Brain microvascular endothelial cell (primary cell): ENCODE measurements around the gene PRAMEF12.

ENCODE experiments used
- DNase-seq: peaks from one replicate; pipeline ENCODE4 v3.0.0-alpha.2; 2020
- H3K27ac ChIP-seq: fragments of 250-450 bp; sonication (Bioruptor Pico); 2 replicates; pipeline ENCODE4 v1.5.1; 2020; ENCODE audit warnings: mild to moderate bottlenecking, moderate library complexity
- H3K27me3 ChIP-seq: fragments of 250-450 bp; sonication (Bioruptor Pico); replicated peaks from 2 replicates; pipeline ENCODE4 v1.5.1; 2020; ENCODE audit warnings: mild to moderate bottlenecking
- H3K36me3 ChIP-seq: fragments of 250-450 bp; sonication (Bioruptor Pico); replicated peaks from 2 replicates; pipeline ENCODE4 v1.5.1; 2020; ENCODE audit warnings: mild to moderate bottlenecking
- H3K4me3 ChIP-seq: 2 replicates; pipeline ENCODE4 v1.5.1; 2011; ENCODE audit warnings: low read depth, mild to moderate bottlenecking, control low read depth, low read length, moderate library complexity
- CTCF ChIP-seq: IDR thresholded peaks from 2 replicates; pipeline ENCODE4 v1.5.1; 2011; ENCODE audit warnings: low read depth, mild to moderate bottlenecking, moderate library complexity, low read length, control low read depth, inconsistent platforms; ENCODE audit errors: missing control alignments
- in situ Hi-C: cut with HindIII; loops from 2 replicates; pipeline ENCODE4 v1.10.0; 2017; ENCODE audit warnings: low sequenced_read_pairs, low pct_ligation_motif_present

PRAMEF12 gene

GRCh38 chr1:12762766-12763165 is 10.8 kb upstream of the PRAMEF12 start:
- in situ Hi-C loops = no loop called here
- H3K36me3 ChIP-seq = no peaks in the 10 kb centered on the region
- no peak overlapping the region for H3K27ac ChIP-seq
- TF ChIP-seq CTCF = no peak
- no peak overlapping the region for H3K4me3 ChIP-seq
- H3K27me3 ChIP-seq = no peaks in the 10 kb centered on the region
- DNase-seq = no peak

DNA sequence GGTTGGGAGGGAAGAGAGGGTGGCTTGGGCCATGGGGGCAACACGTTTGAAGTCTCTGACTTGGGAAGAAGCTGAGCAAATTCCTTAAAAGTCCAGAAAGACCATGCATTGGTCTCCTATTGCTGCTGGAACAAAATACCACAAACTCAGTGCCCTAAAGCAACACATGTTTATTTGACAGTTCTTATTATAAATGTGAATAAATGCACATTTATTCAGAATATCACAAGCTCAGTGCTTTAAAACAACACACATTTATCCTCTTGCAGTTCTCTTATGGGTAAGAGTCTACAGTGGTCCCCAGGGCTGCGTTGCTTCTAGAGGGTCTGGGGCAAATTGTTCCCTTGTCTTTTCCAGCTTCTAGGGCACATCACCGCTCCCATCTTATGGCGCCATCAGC is 10.1 kb upstream of the PRAMEF12 start:
- Histone ChIP-seq H3K27me3 (no peaks in the 10 kb centered on the region), H3K36me3 (no peaks in the 10 kb centered on the region), H3K4me3 (no peak overlapping the region), H3K27ac (no peak overlapping the region)
- TF ChIP-seq CTCF = no peak
- no peak for DNase-seq
- in situ Hi-C loops = no loop called here

- in situ Hi-C loops = no loop called here
- no peaks in the 10 kb centered on the region for H3K27me3 ChIP-seq
- no peak for TF ChIP-seq CTCF
These were observed 9.5 kb upstream of the PRAMEF12 start for GRCh38 chr1:12764016-12764415.

DNA sequence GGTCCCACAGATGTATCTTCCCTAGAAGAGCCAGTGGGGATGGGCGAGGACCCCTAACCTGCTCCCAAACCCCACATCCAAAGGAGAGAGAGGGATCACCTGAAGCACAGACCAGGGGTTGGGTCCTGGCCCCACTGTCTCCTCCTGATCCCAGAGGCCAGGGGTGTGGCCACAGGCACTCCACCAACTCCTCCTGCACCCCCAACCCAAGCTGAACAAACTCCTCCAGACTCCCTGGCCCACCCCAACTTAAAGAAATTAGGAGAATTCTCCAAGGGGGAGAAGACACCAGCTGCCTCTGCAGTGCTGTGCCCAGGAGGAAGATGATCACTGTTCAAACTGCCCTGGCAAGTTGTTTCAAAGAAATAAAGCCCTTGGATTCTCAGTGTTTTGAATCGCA is 4.5 kb upstream of the PRAMEF12 start:
- in situ Hi-C loops = no loop called here

More at GRCh38 chr1:12764016-12764415, 9.5 kb upstream of the PRAMEF12 start:
- DNase-seq = no peak
- Histone ChIP-seq H3K27ac (no peak overlapping the region), H3K36me3 (no peaks in the 10 kb centered on the region), H3K4me3 (no peak overlapping the region)

GRCh38 chr1:12769976-12770505 is 3.5 kb upstream of the PRAMEF12 start:
- in situ Hi-C loops = no loop called here
- no peaks in the 10 kb centered on the region for H3K27me3 ChIP-seq
- TF ChIP-seq CTCF = no peak
- DNase-seq = no peak
- no peaks in the 10 kb centered on the region for H3K36me3 ChIP-seq
- H3K27ac ChIP-seq = no peak overlapping the region
- H3K4me3 ChIP-seq = no peak overlapping the region

More for the DNA sequence above, 4.5 kb upstream of the PRAMEF12 start:
- no peak overlapping the region for H3K4me3 ChIP-seq
- DNase-seq = no peak
- H3K27ac ChIP-seq = no peak overlapping the region
- no peaks in the 10 kb centered on the region for H3K27me3 ChIP-seq
- no peak for TF ChIP-seq CTCF
- no peaks in the 10 kb centered on the region for H3K36me3 ChIP-seq

DNA sequence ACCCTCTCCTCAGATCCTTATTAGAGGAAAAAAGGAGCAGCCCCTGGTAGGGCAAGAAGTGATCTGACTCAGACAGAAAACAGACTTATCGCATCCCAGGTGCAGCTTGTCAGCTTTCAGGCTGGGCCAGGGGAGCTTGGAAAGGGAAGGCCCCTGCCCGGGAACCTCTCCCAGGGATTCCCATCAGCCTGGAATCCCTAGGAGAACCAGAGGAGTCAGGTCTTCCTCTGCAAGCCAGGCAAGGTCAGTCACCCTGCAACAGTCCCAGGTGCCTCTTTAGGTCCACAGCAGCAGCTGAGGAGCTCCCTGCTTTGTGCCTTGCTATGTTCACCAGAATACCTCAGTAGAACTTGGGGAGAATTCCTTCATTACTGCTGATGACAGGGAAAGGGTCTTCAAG is 2.9 kb upstream of the PRAMEF12 start:
- no peaks in the 10 kb centered on the region for H3K36me3 ChIP-seq
- no peak overlapping the region for H3K27ac ChIP-seq
- in situ Hi-C loops = no loop called here
- H3K27me3 ChIP-seq = no peaks in the 10 kb centered on the region
- TF ChIP-seq CTCF = no peak
- no peak for DNase-seq
- no peak overlapping the region for H3K4me3 ChIP-seq
